Thyroid gland (tissue), 4 donors: Measurements from ENCODE around the gene ATP6V0B. TPM values are rescaled to one million over a fixed set of nuclear protein-coding genes. Genes with fewer than 3 reads are reported as not detected.
A peak's percentile ranks its signal among the peaks of the same experiment; 100 is the strongest.

Experiments used
- DNase-seq, 2 donors: peaks; one replicate each; pipeline ENCODE4 v3.0.0-alpha.2; 2019
- H3K27ac ChIP-seq, 3 donors: fragments of 200-600 bp; sonication (generic); 1 replicate in 2 of 3; 2 replicates in 1 of 3; pipeline ENCODE4 v1.5.1; 2016 to 2019; ENCODE audit warnings: mild to moderate bottlenecking in 1 of 3, moderate library complexity in 1 of 3
- H3K27me3 ChIP-seq: fragments of 200-600 bp; sonication (generic); one replicate; pipeline ENCODE4 v1.5.1; 2019
- H3K36me3 ChIP-seq, 2 donors: fragments of 200-600 bp; sonication (generic); one replicate each; pipeline ENCODE4 v1.5.1; 2016 to 2019
- H3K4me1 ChIP-seq, 2 donors: fragments of 200-600 bp; sonication (generic); one replicate each; pipeline ENCODE4 v1.5.1; 2017 to 2019
- H3K4me3 ChIP-seq, 3 donors: fragments of 200-600 bp; sonication (generic); replicated peaks in 1 of 3; 1 replicate in 2 of 3; 2 replicates in 1 of 3; pipeline ENCODE4 v1.5.1; 2016; ENCODE audit warnings: mild to moderate bottlenecking in 1 of 3
- H3K9me3 ChIP-seq: fragments of 200-600 bp; sonication (generic); one replicate; pipeline ENCODE4 v1.5.1; 2017
- CTCF ChIP-seq, 6 experiments: fragments of 200-600 bp in 3 of 6; fragments of 450-650 bp in 3 of 6; sonication (generic) in 3 of 6; IDR thresholded peaks; one replicate each; pipeline ENCODE4 v1.5.1; 2016 to 2019; ENCODE audit warnings: antibody characterized with exemption in 6 of 6, mild to moderate bottlenecking in 2 of 6, inconsistent platforms in 1 of 6, moderate library complexity in 1 of 6
- POLR2A ChIP-seq, 2 donors: fragments of 450-650 bp; IDR thresholded peaks; one replicate each; pipeline ENCODE4 v1.6.1; 2017; ENCODE audit warnings: antibody characterized with exemption in 2 of 2, mild to moderate bottlenecking in 2 of 2, moderate library complexity in 1 of 2
- WGBS, 2 donors: methylation state at CpG; one replicate each; pipeline ENCODE4 v1.1.5; 2017; 5-methylcytosine and 5-hydroxymethylcytosine counted together
- intact Hi-C: fragments of 100-400 bp; cut with DNase I; formaldehyde crosslinking; loops from one replicate; pipeline ENCODE4 v1.15.1; 2023
- total RNA-seq, 4 donors: library from RNA; depleted of rRNA; stranded (reverse); fragments of >200 nt; gene quantifications; one replicate each; pipeline ENCODE4 v1.2.3, GENCODE V29; 2016

Gene ATP6V0B
- total RNA-seq, 4 donors from 2014 or later = 128 to 302 (median 216) TPM

GRCh38 chr1:43945674-43946235 is 29.0 kb upstream of the ATP6V0B start:
- no peaks in the 10 kb centered on the region for H3K27me3 ChIP-seq
- no peaks in the 10 kb centered on the region for H3K9me3 ChIP-seq
- DNase-seq = no peak
- intact Hi-C loops = no loop called here
- 10 to 14% methylated on average over 3 of the region's 3 CpGs for WGBS, 2 donors
- peak overlapping the region; percentile 46 to 83 (median 75) for H3K4me3 ChIP-seq
- H3K27ac ChIP-seq = peak overlapping the region; percentile 27 to 96 (median 96)
- H3K36me3 ChIP-seq = no peaks in the 10 kb centered on the region
- H3K4me1 ChIP-seq = peaks cover 22 to 41% of the 10 kb centered on the region in 2 donors
- TF ChIP-seq POLR2A (IDR thresholded peaks at IDR 0.05) (no peak), CTCF (IDR thresholded peaks at IDR 0.05) (no peak)

- H3K27me3 ChIP-seq = no peaks in the 10 kb centered on the region
- WGBS, 2 donors = 0 to 2% methylated on average over 15 to 22 of the region's 74 CpGs
- H3K27ac ChIP-seq = peak within 1 kb of the TSS; percentile 96 to 98 (median 96)
- H3K4me1 ChIP-seq = peaks cover 25 to 48% of the 10 kb centered on the region in 2 donors
- intact Hi-C loops = no loop called here
- no peaks in the 10 kb centered on the region for H3K36me3 ChIP-seq
- DNase-seq = peak; percentile 95 to 96
- peak within 1 kb of the TSS; percentile 46 to 83 (median 75) for H3K4me3 ChIP-seq
- TF ChIP-seq CTCF (IDR thresholded peaks at IDR 0.05) = peak; percentile 61 to 86 (median 71)
- peak in 1 of 2 donors; percentile 81 for TF ChIP-seq POLR2A (IDR thresholded peaks at IDR 0.05)
- H3K9me3 ChIP-seq = no peaks in the 10 kb centered on the region
These were observed 28.3 kb upstream of the ATP6V0B start, which contains the start of gene IPO13 for GRCh38 chr1:43946236-43947060. Gene IPO13 (plus strand): TSS chr1:43946950. CDS start chr1:43947601, 651 bp downstream.

- peak overlapping the region; percentile 96 to 98 (median 96) for H3K27ac ChIP-seq
- peaks cover 25 to 54% of the 10 kb centered on the region in 2 donors for H3K4me1 ChIP-seq
- no peaks in the 10 kb centered on the region for H3K9me3 ChIP-seq
- intact Hi-C loops = no loop called here
- no peaks in the 10 kb centered on the region for H3K27me3 ChIP-seq
- no peaks in the 10 kb centered on the region for H3K36me3 ChIP-seq
- WGBS, 2 donors = 3 to 10% methylated on average over 12 to 17 of the region's 27 CpGs
- DNase-seq = no peak
- peak overlapping the region; percentile 33 to 83 (median 75) for H3K4me3 ChIP-seq
- TF ChIP-seq CTCF (IDR thresholded peaks at IDR 0.05) (no peak), POLR2A (IDR thresholded peaks at IDR 0.05) (no peak)
These were observed 27.5 kb upstream of the ATP6V0B start for GRCh38 chr1:43947061-43947873.

GRCh38 chr1:43947874-43948437 is 26.8 kb upstream of the ATP6V0B start:
- H3K4me3 ChIP-seq = peak overlapping the region in 1 of 3 donors; percentile 75
- no peaks in the 10 kb centered on the region for H3K27me3 ChIP-seq
- H3K27ac ChIP-seq = peak overlapping the region in 1 of 3 donors; percentile 96
- TF ChIP-seq POLR2A (IDR thresholded peaks at IDR 0.05) (no peak), CTCF (IDR thresholded peaks at IDR 0.05) (no peak)
- H3K36me3 ChIP-seq = no peaks in the 10 kb centered on the region
- no peak for DNase-seq
- intact Hi-C loops = no loop called here
- H3K4me1 ChIP-seq = peaks cover 25 to 54% of the 10 kb centered on the region in 2 donors
- no peaks in the 10 kb centered on the region for H3K9me3 ChIP-seq
- WGBS, 2 donors = 21 to 33% methylated on average over 3 of the region's 3 CpGs
